Superior temporal gyrus (tissue), 1 donor: ENCODE measurements around the gene OR6C76.

Experiments used
- DNase-seq: peaks from one replicate; pipeline ENCODE4 v3.0.0-alpha.2; 2016; ENCODE audit errors: extremely low spot score

OR6C76 gene

DNA sequence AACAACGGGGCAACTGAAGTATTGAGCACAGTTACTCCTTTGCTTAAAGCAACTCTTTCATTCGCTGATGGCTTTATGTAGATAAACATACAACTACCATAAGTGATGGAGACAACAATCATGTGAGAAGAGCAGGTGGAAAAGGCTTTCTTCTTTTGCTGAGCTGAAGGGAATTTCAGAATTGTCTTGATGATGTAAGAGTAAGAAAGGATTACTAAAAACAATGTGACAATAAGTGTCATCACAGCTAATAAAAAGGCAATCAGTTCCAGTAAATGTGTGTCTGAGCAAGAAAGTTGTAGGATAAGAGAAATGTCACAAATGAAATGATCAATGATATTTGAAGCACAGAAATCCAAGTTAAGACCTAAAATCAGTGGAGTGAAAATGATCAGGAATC, 43.2 kb downstream of the OR6C76 start:
- DNase-seq: no peak

- DNase-seq: no peak
Measured at GRCh38 chr12:55470088-55470829, 44.2 kb downstream of the OR6C76 start, which contains the start of gene OR6C70. OR6C70 (minus strand) TSS chr12:55470138; CDS start chr12:55470138, 0 bp downstream.

GRCh38 chr12:55472264-55472663, 46.2 kb downstream of the OR6C76 start:
- DNase-seq: no peak
